NCI-H146 treated with DMSO at 0.1 percent for 48 hours (cell line): ENCODE measurements around the gene OR51A7.
"Not testable (repeated sequence)": the region's sequence is repeated elsewhere in the genome, so short reads cannot be mapped to it uniquely, and the experiment has no call there.

ENCODE experiments used
- DNase-seq: peaks from one replicate; lab custom pipeline; 2025; ENCODE audit not compliant: unreplicated experiment; lab: John Stamatoyannopoulos, UW

The OR51A7 gene, protein sequence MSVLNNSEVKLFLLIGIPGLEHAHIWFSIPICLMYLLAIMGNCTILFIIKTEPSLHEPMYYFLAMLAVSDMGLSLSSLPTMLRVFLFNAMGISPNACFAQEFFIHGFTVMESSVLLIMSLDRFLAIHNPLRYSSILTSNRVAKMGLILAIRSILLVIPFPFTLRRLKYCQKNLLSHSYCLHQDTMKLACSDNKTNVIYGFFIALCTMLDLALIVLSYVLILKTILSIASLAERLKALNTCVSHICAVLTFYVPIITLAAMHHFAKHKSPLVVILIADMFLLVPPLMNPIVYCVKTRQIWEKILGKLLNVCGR

DNA sequence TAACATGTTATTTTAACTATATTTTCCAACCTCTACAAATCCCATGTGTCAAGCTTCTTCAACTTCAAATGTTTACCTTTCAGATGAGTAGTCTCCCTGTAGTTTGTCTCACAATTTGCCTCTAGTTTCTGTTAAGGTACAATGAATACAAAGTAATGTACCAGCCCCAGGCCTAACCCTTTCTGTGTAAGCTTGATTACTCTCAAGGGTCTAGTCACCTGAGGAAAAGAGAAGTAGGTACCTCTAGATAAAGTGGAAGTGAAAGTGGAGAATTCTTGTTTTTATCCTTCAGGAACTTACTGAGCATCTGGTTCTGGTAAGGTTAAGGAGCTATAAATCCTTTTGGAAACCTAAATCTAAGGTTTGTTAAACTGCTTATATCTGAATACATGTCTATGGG lies at the start of gene OR51A7:
OR51A7 (plus strand) TSS at position 300 of the 400 bp plus-strand sequence. CDS start 3,587 bp downstream, outside the sequence.
- DNase-seq = no peak

DNA sequence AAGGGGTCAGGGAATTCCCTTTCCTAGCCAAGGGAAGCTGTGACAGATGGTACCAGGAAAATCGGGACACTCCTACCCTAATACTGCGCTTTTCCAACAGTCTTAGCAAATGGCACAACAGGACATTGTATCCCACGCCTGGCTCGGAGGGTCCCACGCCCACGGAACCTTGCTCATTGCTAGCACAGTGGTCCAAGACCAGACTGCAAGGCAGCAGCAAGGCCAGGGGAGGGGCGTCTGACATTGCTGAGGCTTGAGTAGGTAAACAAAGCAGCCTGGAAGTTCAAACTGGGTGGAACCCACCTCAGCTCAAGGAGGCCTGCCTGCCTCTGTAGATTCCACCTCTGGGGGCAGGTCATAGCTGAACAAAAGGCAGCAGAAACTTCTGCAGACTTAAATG lies 49.3 kb upstream of the OR51A7 start:
- not testable (repeated sequence) for DNase-seq

DNA sequence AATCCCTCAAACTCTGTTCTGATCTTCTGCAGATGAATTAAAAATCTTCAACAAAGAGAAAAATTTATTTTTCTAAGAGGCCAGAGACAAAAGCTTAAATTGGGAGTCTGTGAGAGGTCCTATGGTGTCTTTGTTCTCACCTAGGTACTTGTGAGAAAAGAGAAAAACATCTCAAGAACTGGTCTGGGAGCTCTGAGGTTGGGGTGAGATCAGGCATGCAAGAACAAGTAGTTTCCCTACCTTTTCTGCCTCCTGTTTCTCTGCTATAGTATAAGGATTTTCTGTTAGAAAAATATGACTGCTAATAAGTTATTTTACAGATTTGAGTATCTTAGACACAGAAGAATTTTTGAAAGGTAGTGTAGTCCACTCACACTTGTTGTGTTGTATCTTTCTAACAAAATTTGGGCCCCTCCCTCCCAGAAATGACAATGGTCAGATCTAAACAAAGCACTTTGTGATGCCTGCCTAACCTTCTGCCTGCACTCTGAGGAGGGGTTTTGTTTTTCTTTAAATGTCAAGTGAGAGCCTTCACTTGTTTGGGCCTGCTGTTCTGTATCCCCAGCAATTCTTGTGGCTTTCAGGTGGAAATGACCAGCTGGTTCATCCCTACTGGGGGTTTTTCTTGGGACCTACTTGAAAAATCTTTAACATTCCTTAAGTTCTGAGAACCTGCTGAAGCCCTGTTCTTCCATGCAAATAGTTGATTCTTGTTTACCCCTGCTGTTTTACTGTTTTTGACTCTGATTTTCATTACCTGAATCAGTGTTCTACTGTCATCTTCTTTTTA lies 40.9 kb upstream of the OR51A7 start:
- DNase-seq = no peak

DNA sequence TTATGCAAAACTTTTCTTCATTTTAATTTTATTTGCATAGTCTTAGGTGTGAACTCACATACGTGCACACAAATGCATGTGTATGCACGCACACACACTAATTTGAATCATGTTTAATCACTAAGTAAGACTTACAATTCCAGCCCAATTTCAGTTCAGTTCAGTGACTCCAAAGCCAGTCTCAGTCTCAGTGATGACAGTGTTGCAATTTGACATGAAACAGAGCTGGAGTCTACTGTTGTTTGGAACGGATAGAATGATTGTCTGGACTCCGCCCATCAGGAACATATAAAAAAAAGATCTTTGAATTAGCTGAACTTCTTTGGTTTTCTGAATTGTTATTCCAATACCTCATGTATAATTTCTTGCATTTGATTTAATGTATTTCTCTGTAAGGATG lies 39.7 kb upstream of the OR51A7 start:
- no peak for DNase-seq

DNA sequence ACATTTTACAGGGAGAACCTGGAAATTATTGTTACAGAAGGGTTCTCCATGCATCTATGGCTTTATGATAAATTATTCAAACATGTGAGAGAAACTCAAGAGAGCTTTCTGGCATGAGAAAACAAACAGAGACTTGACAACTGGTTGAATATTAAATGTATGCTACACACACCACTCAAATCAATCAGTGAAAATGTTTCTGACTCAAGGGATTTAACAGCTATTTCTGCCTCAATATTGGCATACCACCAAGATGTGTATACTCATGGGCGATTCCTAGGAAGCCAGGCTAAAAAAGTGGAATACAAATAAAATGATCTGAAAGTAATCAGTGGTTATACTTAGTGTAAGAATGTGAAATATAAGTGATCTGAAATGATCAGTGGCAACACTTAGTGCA lies 37.7 kb upstream of the OR51A7 start:
- DNase-seq = no peak

DNA sequence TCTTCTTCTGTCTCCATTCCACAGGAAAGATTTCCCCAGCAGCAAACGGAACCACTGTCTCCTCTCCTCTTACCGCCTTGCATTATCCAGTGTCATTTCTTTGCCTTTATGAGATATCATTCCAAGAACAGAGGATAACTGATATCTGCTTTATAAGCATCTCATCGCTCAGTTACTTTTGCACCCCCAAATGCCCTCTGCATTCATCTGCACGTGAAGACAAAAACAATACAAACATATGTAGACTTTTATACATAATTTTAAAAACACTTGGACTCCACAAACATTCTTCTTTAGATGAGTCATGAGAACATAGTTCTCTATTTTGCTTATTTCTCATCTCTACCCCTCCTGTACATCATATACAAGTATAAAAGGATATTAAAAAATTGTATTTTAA lies 22.4 kb upstream of the OR51A7 start:
- no peak for DNase-seq

DNA sequence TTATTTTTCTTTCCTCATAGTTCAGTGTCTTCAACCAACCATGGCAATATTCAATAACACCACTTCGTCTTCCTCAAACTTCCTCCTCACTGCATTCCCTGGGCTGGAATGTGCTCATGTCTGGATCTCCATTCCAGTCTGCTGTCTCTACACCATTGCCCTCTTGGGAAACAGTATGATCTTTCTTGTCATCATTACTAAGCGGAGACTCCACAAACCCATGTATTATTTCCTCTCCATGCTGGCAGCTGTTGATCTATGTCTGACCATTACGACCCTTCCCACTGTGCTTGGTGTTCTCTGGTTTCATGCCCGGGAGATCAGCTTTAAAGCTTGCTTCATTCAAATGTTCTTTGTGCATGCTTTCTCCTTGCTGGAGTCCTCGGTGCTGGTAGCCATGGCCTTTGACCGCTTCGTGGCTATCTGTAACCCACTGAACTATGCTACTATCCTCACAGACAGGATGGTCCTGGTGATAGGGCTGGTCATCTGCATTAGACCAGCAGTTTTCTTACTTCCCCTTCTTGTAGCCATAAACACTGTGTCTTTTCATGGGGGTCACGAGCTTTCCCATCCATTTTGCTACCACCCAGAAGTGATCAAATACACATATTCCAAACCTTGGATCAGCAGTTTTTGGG lies 21.6 kb upstream of the OR51A7 start, which contains the start of gene OR51T1:
OR51T1 (plus strand) TSS at position 41 of the 641 bp plus-strand sequence; CDS start at position 41, 0 bp downstream.
- peak; percentile 63 for DNase-seq

DNA sequence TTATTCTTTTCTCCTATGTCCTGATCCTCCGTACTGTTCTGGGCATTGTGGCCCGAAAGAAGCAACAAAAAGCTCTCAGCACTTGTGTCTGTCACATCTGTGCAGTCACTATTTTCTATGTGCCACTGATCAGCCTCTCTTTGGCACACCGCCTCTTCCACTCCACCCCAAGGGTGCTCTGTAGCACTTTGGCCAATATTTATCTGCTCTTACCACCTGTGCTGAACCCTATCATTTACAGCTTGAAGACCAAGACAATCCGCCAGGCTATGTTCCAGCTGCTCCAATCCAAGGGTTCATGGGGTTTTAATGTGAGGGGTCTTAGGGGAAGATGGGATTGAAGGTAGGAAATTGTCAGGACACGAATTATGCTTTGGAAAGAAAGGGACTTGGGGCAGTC lies 21.0 kb upstream of the OR51A7 start:
- peak; percentile 17 for DNase-seq

DNA sequence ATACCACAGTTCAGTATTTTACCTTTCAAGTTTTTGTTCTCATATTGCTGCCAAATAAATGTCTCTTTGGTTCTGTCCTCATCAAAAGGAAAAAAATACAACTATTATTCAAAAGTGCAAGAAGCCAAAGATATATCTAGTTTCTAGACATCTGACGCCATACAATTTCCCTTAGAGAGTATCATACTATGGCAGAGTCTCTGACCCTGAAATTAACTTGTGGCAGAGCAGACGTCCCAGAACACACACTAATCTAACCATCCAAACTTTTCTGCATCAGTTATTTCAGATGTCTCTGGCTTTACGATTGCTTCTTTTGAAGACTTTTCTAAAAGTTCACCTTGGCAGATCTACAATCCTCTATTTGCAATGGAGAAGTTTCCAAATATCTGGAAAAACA lies 19.2 kb upstream of the OR51A7 start:
- DNase-seq = no peak

DNA sequence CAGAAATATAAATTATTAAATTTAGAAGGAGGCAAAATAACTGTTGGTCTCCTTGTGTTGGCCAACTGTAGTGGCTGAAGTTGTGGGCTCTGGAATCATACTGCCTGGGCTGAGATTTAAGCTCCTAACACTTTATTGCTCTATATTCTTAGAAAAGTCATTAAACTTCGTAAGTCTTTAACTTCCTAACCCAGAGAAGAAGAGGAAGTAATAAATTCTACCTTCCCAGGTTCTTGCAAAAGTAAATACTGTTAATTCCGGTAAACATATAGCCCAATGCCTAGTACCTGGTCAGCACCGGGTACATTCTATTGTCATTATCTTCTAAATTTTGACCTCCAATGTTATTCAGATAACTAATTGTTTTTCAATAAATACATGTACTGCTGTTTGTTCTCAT lies 17.4 kb upstream of the OR51A7 start:
- DNase-seq = no peak

DNA sequence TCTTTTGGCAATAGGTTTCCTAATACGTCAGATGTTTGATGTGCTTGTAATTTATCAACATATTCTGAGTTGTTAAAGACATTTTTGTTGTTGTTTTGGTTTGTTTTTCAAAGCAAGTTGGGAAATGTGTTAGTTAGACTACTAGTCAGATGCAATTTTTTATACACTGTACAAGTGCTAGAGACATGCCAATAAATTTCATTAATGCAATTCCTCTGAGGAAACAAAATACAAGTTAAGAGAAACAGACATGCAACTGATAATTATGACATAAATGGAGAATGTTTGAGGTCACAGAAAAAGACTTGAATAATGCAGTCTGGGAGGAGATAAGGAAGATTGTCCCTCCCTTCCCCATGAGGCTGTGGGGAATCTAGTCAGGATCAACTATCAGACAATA lies 16.0 kb upstream of the OR51A7 start:
- no peak for DNase-seq

DNA sequence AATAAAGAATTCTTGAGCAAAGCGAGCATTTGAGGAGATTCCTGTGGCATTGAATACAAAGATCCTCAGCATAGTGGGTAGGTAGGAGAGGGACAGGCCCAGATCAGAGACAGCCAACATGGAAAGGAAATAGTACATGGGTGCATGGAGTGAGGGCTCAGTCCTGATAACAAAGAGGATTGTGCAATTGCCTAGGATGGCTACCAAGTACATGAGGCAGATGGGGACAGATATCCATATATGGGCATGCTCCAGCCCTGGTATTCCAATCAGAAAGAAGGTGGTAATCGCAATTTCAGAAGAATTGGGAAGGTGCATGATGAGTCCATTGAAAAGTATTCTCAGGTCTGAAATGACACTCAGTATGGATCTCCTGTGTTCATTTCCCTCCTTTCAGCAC lies 13.3 kb upstream of the OR51A7 start:
- no peak for DNase-seq

DNA sequence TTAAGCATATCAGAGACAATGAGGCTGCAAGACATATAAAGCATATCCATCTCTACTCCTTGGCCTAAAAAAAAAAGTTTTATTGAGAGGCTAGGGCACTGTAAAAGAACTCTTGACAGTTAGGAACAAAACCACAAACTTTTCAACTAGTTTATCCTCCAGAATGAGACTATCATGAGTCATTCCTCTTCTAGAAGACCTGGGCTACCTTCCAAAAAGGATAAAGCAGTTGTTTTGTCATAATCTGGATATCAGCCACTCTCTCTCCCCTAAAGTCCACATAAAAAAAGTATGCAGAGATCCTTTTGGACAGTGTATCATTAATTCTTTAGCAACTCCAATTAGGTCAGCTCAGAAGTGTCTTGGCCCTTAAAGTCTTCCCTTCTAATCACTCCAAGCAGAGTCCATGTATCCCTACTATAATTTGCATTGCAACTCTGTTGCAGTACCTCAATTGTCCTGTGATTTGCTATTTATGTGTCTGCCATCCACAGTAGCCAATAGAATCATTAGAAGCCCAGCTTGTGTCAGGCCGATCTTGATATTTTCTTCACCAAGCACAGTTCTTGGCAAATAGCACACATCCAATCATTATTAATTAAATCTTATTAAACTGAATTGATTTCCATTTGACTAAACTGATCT lies 11.5 kb upstream of the OR51A7 start:
- no peak for DNase-seq

DNA sequence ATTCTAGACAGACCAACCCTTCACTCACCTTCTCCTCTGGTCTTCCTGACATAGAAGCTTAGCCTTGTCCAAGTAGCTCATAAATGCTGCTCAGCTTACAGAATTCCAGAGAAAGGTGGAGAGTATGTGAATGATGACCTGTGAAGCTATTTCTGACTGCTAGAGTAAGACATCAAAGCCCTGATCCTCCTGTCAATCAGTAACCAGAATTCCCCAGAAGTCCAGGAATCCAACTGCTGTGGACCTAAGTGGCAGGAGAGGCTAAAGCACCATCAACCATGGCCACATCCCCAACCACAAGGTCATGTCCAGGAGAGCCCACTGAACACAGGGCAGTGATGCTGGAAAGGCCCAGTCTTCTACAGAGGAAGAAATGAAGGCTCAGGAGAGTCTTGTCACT lies 13.0 kb downstream of the OR51A7 start:
- no peak for DNase-seq

DNA sequence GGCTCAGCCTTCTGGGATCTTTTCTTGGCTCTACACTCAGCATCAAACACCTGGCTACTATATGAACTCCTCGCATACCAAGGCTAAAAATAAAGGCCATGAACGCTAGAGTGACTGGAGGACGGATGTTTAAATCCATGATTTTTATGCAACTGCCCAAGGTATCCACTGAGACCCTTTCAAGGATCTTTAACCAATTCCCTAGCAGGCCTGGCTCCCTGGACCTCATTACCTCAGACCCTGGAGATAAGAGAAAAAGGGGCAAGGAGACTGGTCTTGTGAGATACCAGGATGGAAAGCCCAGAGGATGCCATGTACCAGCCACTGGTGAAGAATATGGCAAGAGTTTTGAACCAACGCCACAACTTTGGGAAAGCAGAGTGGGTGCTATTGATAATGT lies 15.7 kb downstream of the OR51A7 start, which contains the start of gene OR51G2:
OR51G2 (minus strand) TSS at position 101 of the 400 bp plus-strand sequence. CDS start 3,687 bp downstream, outside the sequence.
- no peak for DNase-seq

DNA sequence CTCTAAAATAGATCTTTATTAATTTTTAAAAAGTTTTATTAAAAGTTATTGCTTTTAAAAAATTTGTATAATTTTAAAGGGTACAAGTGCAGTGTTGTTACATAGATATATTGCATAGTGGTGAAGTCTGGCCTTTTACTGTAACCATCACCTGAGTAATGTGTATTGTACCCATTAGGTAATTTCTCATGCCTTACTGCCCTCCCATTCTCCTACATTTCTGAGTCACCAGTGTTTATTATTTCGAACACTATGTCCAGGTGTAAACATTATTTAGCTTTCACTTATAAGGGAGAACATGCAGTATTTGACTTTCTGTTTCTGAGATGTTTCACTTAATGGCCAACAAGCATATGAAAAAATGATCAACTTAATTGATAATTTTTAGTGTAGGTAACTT lies 18.2 kb downstream of the OR51A7 start:
- DNase-seq = no peak

DNA sequence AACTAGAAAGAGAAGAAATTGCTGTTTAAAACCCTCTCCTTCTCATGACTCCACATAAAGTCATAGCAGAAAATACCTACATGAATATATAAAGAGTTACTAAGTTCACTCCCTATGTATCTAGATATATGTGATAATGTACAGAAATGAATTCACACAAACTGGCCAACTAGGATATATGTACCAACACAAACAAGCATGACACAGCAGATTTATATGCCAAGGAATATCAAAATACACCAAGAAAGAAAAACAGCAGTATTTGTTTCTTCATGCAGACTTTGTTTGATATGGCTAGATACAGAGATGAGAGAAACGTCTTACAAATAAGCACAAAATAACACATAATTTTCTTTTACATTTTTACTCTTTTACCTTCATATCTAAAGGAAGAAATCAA lies 18.7 kb downstream of the OR51A7 start:
- no peak for DNase-seq

DNA sequence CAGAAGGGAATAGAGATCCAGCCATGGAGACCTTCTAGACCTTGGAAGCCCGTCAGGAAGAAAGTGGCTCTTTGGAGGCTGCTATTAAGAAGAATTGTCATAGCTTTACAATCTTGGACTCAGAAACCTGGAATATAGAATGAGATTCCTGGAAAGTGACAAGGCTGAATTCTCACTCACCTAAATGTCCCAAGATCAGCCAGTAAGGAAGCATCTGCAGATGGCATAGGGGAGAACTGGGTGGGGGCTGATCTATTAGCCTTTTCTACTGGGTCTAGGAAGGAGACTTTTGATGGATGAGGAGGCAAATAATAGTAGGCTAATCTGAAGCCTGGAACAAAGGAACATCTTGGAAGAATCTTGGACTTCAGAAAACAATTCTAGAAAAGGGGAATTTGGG lies 20.7 kb downstream of the OR51A7 start, which contains the start of gene OR51G1:
OR51G1 (minus strand) TSS at position 101 of the 400 bp plus-strand sequence; CDS start at position 101, 0 bp downstream.
- DNase-seq = no peak

DNA sequence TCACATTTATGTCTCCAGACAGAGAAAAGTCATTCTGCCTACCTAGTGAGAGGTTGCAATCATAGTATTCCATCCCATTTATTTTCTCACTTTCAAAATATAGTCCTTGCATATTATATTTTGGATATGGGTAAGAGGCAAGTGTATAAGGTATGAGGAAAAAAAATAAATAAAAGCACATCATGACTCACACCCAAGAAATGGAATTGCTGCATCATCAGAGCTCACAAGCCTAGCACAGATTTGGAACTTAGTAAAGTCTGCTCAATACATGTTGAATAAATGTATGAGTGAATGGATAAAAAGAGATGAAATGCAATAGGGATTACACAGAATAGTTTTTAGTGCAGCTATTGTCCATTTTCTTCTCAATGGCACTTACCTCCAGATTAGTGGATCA lies 23.0 kb downstream of the OR51A7 start:
- DNase-seq = no peak

DNA sequence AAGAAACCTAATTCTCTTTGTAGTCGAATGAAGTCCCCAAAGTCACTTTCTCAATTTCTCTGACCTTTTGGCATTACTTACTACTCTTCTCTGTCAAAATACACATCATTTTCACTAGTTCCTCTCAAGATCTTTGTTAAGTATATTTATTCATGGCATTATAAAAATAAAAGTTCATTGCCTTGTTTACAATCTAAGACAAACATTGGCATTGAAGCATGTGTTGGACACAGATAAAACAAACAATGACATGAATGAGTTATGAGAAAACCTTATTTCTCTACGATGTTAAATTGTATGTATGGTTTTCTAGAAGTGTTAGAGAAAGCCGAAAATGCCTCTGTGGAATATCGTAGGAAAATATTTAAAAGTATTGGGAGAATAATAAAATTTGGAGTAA lies 29.2 kb downstream of the OR51A7 start:
- DNase-seq = no peak

DNA sequence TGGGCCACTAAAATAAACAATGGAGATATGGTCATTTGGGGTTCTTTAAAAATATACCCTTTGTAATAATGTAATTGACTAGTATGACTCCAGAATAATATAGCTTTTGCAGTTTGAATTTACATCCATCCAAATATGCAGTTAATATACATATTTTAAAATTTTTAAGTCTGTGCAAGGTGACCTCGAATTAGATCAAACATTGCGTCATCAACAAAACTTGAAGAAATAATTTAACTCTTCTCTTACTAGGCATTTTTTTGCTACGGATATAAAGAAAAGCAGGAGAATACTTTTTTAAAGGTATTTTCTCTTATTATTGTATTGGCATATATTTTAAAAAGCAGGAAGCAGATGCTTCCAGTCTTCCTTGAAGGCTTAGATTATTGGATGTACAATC lies 33.2 kb downstream of the OR51A7 start:
- DNase-seq = no peak
